ENCODE measurements around the gene PFN3.
"Not testable (repeated sequence)": the region's sequence is repeated elsewhere in the genome, so short reads cannot be mapped to it uniquely, and the experiment has no call there.

PFN3 gene

GRCh38 chr5:177367981-177368868 is 32.2 kb downstream of the PFN3 start:
- H3K36me3 Mint-ChIP-seq (ENCODE audit: low read depth) = peaks cover 24% of the 10 kb centered on the region

GRCh38 chr5:177367323-177367848 is 33.1 kb downstream of the PFN3 start:
- Mint-ChIP-seq H3K4me3 (no peak overlapping the region), H3K4me1 (ENCODE audit: low read depth) (peaks cover 73% of the 10 kb centered on the region), H3K36me3 (ENCODE audit: low read depth) (peaks cover 24% of the 10 kb centered on the region), H3K9me3 (no peaks in the 10 kb centered on the region), H3K27ac (no peak overlapping the region), H3K27me3 (no peaks in the 10 kb centered on the region)

More at GRCh38 chr5:177367981-177368868, 32.2 kb downstream of the PFN3 start:
- Mint-ChIP-seq H3K27me3 (no peaks in the 10 kb centered on the region), H3K9me3 (no peaks in the 10 kb centered on the region), H3K4me1 (ENCODE audit: low read depth) (peaks cover 73% of the 10 kb centered on the region), H3K4me3 (no peak overlapping the region), H3K27ac (no peak overlapping the region)

- Mint-ChIP-seq H3K27me3 (no peaks in the 10 kb centered on the region), H3K4me1 (ENCODE audit: low read depth) (peaks cover 73% of the 10 kb centered on the region), H3K9me3 (no peaks in the 10 kb centered on the region), H3K27ac (no peak overlapping the region), H3K36me3 (ENCODE audit: low read depth) (peaks cover 24% of the 10 kb centered on the region), H3K4me3 (no peak overlapping the region)
Measured at GRCh38 chr5:177366528-177367322, 33.7 kb downstream of the PFN3 start.

GRCh38 chr5:177365845-177366527 is 34.5 kb downstream of the PFN3 start:
- Mint-ChIP-seq H3K27me3 (no peaks in the 10 kb centered on the region), H3K36me3 (ENCODE audit: low read depth) (peaks cover 24% of the 10 kb centered on the region), H3K4me1 (ENCODE audit: low read depth) (peaks cover 74% of the 10 kb centered on the region), H3K9me3 (no peaks in the 10 kb centered on the region), H3K4me3 (no peak overlapping the region), H3K27ac (no peak overlapping the region)

- Mint-ChIP-seq H3K4me1 (ENCODE audit: low read depth) (peaks cover 81% of the 10 kb centered on the region), H3K36me3 (ENCODE audit: low read depth) (peaks cover 18% of the 10 kb centered on the region), H3K27ac (peak overlapping the region; percentile 80), H3K27me3 (no peaks in the 10 kb centered on the region), H3K9me3 (no peaks in the 10 kb centered on the region), H3K4me3 (peak overlapping the region; percentile 54)
Measured at GRCh38 chr5:177364159-177364962, 36.1 kb downstream of the PFN3 start.

- H3K4me1 Mint-ChIP-seq (ENCODE audit: low read depth) = peaks cover 81% of the 10 kb centered on the region
- H3K27me3 Mint-ChIP-seq = no peaks in the 10 kb centered on the region
- no peaks in the 10 kb centered on the region for H3K9me3 Mint-ChIP-seq
- H3K4me3 Mint-ChIP-seq = peak overlapping the region; percentile 67
- H3K36me3 Mint-ChIP-seq (ENCODE audit: low read depth) = peaks cover 10% of the 10 kb centered on the region
- no peak overlapping the region for H3K27ac Mint-ChIP-seq
Measured at GRCh38 chr5:177363565-177363964, 36.9 kb downstream of the PFN3 start.

- Mint-ChIP-seq H3K27me3 (no peaks in the 10 kb centered on the region), H3K36me3 (ENCODE audit: low read depth) (peaks cover 5% of the 10 kb centered on the region), H3K9me3 (no peaks in the 10 kb centered on the region), H3K4me3 (peak overlapping the region; percentile 67), H3K27ac (peak overlapping the region; percentile 66), H3K4me1 (ENCODE audit: low read depth) (peaks cover 77% of the 10 kb centered on the region)
Measured at GRCh38 chr5:177362610-177363507, 37.6 kb downstream of the PFN3 start.

GRCh38 chr5:177362292-177362609 is 38.2 kb downstream of the PFN3 start:
- peak overlapping the region; percentile 66 for H3K27ac Mint-ChIP-seq
- peaks cover 5% of the 10 kb centered on the region for H3K36me3 Mint-ChIP-seq (ENCODE audit: low read depth)
- no peaks in the 10 kb centered on the region for H3K27me3 Mint-ChIP-seq
- peak overlapping the region; percentile 67 for H3K4me3 Mint-ChIP-seq
- no peaks in the 10 kb centered on the region for H3K9me3 Mint-ChIP-seq
- H3K4me1 Mint-ChIP-seq (ENCODE audit: low read depth) = peaks cover 83% of the 10 kb centered on the region

- H3K9me3 Mint-ChIP-seq = no peaks in the 10 kb centered on the region
Measured at GRCh38 chr5:177361418-177362291, 38.8 kb downstream of the PFN3 start.

GRCh38 chr5:177360740-177361139 is 39.7 kb downstream of the PFN3 start:
- not testable (repeated sequence) for H3K4me3 Mint-ChIP-seq; H3K27me3 Mint-ChIP-seq; H3K36me3 Mint-ChIP-seq (ENCODE audit: low read depth); H3K27ac Mint-ChIP-seq; H3K9me3 Mint-ChIP-seq
- peaks cover 91% of the 10 kb centered on the region for H3K4me1 Mint-ChIP-seq (ENCODE audit: low read depth)

More at GRCh38 chr5:177361418-177362291, 38.8 kb downstream of the PFN3 start:
- peaks cover 89% of the 10 kb centered on the region for H3K4me1 Mint-ChIP-seq (ENCODE audit: low read depth)
- peak overlapping the region; percentile 67 for H3K4me3 Mint-ChIP-seq
- peak overlapping the region; percentile 66 for H3K27ac Mint-ChIP-seq
- peaks cover 5% of the 10 kb centered on the region for H3K36me3 Mint-ChIP-seq (ENCODE audit: low read depth)
- no peaks in the 10 kb centered on the region for H3K27me3 Mint-ChIP-seq

- Mint-ChIP-seq H3K9me3 (peaks cover 4% of the 10 kb centered on the region), H3K27me3 (no peaks in the 10 kb centered on the region), H3K4me1 (ENCODE audit: low read depth) (peaks cover 90% of the 10 kb centered on the region), H3K36me3 (ENCODE audit: low read depth) (no peaks in the 10 kb centered on the region), H3K4me3 (peak overlapping the region; percentile 90), H3K27ac (peak overlapping the region; percentile 54)
Measured at GRCh38 chr5:177359860-177360259, 40.6 kb downstream of the PFN3 start.

GRCh38 chr5:177359451-177359851 is 41.0 kb downstream of the PFN3 start:
- Mint-ChIP-seq H3K27me3 (no peaks in the 10 kb centered on the region), H3K4me1 (ENCODE audit: low read depth) (peaks cover 90% of the 10 kb centered on the region), H3K27ac (peak overlapping the region; percentile 90), H3K9me3 (peaks cover 4% of the 10 kb centered on the region), H3K36me3 (ENCODE audit: low read depth) (no peaks in the 10 kb centered on the region), H3K4me3 (peak overlapping the region; percentile 90)

Data from stimulated activated naive CD8-positive, alpha-beta T cell treated with anti-CD3 and anti-CD28 coated beads, Interleukin-15, Interleukin-2, amounts not matched to agents 100 ng/mL and 50 ng/mL, for 24 hours (primary cell).